ENCODE data around the gene NRXN2.

The NRXN2 gene

DNA sequence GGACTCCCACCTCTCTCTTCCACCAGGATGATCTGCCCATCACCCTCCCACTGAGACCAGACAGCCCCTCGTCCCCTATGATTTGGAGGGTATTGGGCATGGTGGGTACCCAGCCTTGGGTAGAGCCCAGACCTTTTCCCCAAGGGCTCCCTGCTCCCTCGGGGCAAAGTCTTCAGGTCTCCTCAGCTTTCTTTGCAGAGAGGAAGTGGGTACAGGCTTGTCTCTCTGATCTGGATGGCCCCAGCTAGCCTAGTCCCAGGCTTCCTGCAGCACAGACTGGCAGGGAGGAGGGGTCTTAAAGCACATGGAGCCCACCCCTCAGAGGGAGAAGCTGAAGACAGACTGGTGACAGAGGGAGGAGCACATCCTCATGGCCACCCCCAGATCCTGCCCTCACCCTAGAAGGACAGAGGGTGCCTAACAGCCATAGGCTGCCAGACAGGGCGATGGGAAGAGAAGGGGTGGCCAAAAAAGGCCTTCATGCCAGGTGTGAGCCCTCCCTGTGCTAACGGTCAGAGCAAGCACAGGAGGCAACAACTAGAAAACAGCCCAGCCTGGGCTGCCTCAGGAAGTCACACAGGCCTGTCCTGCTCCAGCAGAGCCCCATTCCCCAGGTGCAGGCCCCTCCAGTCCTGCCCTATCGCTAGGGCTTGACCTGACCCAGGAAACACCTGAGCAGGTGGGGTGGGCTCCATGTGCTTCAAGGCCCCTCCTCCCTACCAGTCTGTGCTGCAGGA, 101.5 kb downstream of the NRXN2 start:
- peak in 1 of 2 experiments; percentile 13 for DNase-seq

DNA sequence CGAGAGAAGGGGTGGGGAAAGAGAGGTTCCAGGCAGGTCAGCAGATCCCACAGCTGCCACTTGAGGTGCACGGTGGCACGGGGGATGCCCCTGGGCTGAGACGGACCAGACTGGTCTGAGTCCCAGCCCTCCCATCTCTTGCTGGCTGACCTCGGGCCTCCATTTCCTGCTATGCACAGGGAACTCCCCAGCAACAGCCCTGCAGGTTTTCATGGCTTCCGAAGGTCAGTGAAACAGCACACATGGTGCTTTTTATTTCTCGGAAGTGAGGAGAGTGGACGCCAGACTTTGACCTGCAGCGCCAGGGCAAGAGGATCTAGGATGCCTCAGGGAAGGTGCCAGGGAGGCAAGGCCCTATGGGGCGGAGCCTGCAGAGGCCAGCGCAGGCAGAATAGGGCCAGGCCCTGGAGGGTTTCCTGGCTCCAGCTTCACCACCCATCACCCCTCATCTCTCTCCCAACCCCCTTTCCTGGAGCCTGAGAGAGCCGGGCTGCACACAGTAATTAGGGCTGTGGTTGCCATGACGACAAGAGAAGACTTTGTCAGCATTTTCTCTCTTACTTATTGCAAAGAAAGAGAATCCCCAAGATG, 102.5 kb downstream of the NRXN2 start:
- no peak for DNase-seq

DNA sequence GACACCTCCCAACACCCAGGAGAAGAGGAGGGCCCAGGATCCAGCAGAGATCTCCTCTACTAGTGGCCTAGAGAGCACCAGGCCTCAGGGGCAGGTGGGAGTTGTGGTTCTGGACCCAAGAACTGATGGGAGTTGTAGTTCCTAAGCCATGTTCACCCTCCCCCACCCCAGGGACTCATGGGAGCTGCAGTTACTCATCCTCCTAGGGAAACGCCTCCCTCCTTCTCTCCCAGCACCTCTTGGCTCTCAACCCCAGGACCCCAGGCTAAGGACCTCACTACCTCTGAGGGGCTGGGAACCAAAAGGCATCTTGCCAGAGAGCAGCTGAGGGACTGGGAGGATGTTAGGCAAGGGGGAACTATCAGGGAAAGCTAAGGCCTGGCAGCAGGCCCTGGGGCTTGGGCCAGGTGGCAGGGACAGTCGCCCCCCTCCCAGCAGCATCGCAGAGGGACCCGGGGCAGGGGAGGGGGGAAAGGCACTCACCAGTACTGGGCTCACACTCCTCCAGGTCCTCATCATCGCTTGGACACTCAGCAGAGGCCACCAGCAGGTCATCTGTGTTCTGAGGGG, 103.1 kb downstream of the NRXN2 start:
- DNase-seq = peak; percentile 10 to 16

DNA sequence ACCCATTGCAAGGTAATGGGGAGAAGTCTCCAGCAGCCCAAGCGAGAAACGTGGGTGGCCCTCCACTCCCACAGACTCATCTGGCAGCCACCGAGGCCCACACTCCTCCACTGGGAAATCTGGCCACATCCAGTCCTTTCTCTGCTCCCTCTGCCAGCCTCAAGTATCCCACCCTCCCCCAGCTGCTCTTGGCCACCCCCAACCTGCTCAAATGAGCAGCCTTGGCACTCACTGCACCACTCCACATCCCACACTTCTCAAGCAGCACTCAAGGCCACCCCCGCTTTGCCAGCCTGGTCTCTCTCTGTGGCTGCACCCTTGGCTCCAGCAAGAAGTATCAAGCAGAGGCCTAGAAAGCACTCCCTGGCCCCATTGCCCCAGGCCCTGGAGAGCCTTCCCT, 103.8 kb downstream of the NRXN2 start:
- no peak for DNase-seq

DNA sequence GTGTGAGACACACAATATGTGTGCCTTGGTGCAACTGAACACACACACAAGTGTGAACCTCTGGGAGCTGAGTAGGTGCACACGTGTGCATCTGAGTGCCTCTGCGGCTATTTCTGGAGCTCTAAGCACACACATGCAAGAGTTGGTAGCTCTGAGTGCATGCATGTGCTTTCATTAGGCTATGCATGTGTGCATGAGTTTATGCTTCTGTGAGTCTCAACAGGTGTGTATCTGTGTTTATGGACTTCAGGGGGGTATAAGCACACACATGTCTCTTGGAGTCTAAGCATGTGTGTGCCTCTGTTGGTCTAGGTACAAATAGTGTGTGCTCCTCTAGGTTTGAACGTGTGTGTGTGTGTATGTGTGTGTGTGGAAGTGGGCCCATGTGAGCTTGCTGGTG, 106.2 kb downstream of the NRXN2 start:
- no peak for DNase-seq

DNA sequence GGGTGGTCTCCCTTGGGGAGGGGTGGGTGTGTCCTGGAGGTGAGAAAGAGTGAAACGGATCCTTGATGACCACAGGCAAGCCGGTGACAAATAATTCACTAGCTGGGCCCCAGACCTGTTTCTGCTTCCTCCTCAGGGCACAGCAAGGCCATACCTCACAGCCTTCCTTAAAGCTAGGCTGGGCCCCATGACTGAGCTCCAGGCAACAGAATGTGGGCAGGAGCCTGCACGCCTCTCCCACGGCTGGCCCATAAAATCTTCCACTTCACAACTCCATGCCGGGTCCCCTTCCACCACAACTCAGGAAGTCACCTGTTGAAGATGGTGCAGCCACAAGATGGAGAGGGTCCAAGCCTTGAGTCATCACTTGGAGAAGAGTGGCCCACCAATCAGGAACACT, 108.1 kb downstream of the NRXN2 start:
- peak; percentile 12 to 17 for DNase-seq

DNA sequence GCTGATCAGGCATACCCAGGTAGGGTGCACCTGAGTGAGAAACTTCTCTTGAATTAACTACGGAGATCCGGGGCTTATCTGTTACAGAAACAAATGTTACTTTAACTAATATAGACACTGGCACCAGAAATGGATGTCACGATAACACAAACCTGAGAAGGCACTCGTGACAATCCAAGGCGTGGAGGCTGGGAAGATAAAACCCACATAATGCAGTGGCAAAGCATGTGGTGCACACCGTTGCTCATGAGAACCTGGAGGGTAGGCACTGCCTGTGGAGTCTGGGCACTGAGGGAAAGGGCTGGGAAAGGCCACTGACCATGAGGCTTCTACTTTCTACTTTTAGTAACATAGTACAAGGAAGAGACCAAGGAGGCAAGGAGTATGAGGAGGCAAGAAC, 109.3 kb downstream of the NRXN2 start:
- no peak for DNase-seq

DNA sequence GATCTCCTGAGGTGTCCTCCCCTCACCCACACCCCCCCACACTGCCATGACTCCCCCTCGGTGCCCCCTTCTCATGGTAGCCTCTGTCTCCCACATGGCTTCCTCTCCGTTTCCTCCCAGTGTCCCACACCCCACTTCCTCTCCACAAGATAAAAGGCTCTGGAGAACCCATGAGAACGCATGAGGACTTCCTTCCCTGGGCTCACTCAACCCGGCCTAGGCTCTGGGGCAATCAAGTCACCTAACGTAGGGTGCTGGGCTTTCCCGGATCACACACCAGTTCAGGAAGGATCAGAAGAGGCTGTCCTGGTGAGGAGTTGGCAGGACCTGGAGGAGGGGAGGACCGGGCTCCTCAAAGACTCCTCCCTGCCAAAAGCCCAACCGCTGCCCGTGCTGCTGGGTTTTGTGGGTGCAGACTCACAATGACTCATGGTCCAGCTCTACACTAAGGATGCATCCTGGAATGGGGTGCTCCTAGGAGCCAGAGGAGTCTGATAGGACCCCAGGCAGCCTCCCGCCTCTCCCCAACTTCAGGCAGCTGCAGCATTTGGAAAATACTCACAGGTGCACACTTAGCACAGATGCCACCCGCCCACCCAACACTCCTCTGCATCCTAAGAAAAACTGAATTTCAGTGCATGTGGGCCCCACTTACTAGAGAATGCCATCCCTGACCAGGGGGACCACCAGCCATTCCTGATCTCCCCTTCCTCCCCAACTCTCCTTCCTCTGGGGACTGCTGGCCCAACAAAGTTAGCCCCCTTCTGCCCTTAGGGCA, 110.9 kb downstream of the NRXN2 start:
- peak; percentile 86 to 89 for DNase-seq

DNA sequence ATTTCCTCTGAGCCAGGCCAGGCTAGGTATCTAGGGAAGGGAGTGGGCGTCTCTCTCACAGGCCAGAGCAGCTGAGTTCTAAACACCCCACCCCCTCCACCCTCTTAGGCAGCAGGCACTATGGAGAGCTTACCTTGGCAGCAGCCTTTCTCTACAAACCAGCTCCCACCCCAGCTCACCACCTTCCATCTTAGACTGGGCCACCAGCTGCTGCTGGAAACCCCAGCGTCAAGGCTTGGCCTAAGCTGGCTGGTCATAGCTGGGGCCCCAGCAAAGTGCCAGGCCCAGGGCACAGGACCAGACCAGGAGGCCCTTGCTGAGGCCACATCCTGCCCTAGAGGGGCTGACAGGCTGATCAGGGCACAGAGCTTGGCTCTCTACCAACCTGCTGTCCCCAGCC, 111.8 kb downstream of the NRXN2 start:
- DNase-seq = no peak

DNA sequence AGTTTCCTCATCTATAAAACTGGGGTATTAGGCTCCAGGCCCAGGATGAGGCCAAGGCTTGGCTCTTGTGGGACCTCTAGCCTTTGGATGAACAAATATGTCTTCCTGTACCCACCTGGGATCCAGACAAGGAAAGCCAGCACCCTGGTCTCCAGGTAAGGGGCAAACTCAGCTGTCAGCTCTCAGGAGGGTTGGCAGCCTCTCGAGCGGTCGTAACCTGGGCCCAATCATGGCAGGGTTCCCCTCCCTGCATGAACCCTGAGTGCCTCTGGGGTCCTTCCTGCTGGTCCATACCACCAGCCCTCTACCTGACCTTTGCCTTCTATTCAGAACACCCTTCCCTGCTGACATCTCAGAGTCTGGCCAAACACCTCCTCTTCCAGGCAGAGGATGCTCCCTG, 112.4 kb downstream of the NRXN2 start:
- DNase-seq = no peak

DNA sequence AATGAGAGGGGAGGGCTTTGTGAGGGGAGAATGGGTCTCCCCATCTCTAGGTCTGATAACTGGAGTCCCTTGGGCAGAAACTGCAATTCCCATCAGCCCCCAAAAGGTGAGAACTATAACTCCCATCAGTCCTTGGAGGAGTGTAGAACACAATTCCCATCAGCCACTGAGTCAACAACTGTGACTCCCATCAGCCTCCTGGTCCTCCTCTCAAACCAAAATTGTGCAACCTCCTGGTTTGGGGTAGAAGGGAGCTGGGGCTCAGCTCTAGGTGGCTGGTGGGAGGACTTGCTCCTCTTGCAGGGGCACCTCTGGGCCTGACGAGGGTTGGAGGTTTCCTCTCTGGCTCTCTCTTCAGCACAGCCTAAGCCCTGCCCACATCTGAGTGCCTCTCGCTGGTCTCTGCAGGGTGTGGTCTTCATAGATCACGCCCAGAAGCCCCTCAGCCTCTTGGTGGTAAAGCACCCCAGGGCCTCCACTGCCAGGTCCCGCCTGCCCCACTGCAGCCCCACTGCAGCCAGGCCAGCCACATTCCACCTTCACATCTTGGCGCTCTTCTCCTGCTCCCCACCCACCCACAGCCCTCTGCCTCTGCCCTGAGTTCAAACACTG, 113.5 kb downstream of the NRXN2 start:
- peak; percentile 71 to 76 for DNase-seq

DNA sequence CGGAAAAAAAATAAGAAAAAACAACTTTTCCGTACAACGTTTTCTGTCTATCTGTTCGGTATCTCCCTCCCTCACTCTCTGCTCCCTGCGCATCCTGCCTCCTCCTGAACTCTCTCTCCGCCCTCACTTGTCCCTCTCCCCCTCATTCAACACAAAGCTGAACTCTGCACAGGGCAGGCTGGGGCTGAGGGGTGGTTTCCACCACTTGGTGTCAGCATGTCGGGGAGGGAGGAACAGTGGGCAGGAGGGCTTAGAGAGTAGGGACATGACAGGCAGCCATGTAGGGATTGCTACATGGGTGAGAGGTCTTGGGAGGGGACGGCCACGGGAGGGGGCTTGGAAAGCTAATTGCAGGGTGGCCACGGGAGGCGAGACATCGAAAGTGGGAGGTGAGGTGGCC, 114.4 kb downstream of the NRXN2 start:
- no peak for DNase-seq

DNA sequence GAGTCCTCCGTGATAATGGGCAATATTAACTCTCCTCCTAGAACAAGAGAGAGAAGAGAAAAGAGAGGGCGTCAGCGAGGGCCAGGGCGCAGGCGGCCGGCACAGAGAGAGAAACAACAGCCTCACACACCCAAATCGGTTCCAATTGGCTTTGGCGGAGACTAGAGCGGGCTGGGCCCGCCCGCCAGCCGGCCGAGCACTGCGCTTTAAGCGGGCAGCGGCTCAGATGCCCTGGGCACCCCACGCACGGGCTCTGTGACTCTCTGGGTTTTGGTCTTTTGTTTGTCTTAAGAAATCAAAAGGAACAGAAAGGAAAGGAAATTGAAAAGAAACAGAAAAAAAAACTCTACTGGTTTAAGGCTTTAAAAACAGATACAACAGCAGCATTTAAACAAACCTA, 115.0 kb downstream of the NRXN2 start:
- no peak for DNase-seq

DNA sequence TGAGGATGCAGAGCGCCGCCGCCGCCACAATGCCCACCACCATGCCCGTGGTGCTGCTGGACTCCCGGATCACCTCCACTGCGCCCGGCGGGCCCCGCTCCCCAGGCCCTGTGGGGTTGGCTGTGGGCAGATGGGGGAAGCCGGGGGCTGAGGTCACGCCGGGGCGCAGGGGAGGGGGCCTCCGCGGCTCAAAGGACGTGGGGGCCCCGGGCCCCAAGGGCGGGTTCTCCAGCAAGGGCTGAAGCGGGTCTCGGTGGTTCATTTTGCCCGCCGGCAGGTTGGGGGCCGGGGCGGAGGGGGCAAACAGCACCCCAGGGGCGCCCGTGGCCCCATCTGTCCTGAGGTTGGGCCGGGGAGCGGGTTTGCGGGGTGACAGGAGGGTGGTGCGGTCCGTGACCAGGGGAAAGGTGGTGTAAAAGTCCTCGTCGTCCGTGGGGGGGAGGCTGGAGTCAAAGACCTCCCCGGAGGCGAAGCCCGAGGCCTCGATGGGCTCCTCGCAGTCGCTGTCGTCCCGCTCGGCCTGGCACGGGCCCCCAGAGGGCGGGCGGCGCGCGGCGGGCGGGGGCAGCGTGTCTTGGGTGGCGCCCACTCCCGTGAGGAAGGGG, 115.5 kb downstream of the NRXN2 start:
- no peak for DNase-seq

DNA sequence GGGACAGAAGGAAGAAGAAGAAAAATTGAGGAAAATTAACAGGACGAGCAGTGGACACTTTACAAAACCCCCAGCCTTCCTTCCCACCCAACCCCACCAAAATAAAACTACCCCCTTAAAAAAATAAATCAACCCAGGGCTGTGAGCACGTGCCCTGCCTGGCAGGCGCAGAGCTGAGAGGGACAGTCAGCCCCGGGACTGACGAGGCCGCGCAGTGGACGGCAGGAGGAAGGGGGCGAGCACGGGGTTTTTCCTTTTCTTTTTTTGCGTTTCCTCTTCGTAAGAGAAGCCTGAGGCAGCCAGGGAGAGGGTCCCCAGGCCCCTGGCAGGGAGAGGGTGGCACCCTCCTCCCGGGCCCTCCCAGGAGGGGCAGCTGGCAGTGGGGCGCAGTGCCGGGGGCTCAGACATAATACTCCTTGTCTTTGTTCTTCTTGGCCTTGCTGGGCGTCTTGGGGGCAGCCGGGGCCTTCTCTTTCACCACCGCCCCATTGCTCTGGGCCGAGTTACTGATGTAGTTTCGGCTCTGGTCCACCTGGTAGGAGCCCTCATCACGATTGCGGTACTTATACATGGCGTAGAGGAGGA, 116.1 kb downstream of the NRXN2 start:
- DNase-seq = no peak

DNA sequence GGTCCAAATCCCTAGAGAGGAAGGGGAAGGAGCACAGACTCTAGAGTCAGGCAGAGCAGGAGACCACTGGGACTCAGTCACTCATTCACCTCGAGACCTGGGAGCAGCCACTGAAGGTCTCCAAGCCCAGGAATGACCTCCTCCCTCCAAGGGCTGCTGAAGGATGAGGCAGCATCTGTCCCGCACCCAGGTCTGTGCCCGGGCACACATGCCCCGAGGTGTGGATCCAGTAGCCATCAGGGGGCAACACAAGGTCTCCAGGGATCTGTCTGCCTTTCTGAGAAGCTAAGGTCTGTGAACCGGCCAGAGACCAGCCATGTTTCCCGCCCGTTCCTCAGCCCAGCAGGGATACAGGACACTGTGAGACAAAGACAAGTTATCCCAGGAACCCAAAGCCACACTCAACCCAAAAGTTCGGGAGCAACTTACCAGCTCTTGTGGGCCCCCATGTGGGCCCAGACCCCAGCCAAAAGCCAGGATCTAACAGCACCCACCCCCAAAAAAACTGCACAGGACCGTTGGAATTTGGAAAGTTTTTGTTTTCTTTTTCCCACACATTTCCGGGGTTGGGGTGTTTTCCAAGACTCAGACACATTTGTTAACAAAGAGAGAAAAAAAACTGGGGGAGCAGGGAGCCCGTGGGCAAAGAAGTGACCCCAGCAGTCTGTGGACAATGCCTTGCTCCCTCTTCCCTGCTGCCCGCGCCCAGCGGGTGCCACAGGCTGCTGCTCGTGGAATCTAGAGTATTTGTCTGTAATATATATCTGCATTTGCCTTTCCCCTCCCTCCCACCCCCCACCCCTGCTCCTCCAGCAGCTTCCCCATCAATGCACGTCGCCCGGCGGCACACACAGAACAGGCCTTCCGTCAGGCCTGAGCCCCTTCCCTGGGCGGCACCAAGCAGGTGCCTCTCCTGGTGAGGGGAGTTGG, 117.1 kb downstream of the NRXN2 start:
- DNase-seq = no peak

DNA sequence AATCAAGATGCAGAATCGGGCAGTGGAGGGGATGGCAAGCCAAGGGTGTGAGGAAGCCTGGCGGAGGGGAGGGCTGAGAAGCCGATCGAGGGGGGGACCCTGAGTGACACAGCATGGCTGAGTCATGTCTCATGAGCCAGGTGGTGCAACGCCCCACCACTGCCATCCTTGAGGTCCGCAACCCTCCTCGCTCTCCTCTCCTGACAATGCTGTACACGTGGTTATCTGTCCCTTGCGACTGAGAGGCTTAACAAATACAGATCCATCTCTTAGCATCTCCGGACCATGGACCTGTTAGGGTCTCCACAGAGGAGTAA, 117.8 kb downstream of the NRXN2 start:
- DNase-seq = no peak

DNA sequence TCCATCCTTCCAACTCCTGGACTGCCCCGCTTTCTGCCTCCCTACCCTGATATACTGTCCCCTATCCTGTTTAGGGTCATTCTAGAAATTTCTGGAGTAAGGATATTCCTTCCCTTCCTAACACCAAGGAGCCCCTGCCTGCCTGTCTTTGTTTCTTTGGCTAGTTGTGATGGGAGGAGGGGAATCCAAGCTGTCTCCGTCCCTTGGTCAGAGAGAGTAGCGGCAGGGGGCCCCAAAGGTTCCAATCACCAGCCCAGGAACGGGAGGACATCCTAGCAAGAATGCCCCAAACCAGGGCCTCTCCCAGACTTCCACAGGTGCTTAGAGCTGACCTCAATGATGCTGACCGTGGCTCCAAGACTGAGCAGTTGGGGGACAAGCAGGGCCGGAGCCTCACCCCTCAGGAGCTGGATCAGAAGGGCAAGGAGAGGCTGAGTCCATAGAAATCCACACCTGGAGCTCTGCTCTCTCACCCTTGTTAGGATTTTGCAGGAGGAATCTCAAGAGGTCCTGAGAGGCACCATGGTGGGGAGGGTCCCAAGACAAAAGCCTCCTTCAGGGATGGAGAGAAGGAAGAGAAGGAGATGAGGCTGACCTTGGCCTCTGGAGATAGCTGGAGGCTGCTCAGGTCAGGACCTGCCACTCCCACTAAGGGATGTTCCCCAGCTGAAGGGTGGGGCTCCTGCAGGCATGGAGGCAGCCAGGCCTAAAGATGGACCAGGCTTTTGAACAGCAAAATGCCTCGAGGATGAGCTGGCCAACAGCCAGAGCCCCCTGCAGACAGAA, 118.3 kb downstream of the NRXN2 start:
- no peak for DNase-seq

DNA sequence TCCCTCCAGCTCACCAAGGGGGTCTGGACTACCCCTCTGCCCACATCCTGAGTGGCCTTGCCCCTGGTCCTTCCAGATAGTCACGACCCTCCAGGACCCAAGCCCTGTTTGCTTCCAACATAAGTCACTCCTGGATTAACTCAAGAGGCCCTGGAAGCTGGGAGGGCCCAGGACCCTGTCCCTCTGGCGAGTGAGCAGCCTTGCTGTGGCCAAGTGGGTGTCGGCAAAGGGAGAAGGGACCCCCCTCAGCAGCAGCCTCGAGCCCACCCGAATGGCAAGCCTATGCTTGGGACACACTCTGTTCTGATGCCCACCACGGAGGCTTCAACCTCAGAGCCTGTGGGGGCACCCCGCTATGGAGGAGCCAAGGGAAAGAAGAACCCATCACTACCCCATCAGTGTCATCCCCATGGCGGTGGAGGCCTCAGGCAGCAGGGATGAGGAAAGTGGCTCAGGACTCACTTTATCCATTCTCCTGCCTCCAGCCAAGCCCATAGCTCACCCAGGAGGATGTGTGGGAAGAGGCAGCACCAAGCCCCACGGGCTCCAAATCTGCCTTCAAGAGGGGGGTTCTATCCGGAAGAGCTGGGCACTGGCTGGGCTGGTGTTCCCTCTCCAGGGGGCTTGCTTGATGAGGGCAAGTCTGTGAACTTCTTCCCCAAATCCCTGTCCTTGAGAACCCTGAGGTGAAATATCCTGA, 119.4 kb downstream of the NRXN2 start:
- no peak for DNase-seq

DNA sequence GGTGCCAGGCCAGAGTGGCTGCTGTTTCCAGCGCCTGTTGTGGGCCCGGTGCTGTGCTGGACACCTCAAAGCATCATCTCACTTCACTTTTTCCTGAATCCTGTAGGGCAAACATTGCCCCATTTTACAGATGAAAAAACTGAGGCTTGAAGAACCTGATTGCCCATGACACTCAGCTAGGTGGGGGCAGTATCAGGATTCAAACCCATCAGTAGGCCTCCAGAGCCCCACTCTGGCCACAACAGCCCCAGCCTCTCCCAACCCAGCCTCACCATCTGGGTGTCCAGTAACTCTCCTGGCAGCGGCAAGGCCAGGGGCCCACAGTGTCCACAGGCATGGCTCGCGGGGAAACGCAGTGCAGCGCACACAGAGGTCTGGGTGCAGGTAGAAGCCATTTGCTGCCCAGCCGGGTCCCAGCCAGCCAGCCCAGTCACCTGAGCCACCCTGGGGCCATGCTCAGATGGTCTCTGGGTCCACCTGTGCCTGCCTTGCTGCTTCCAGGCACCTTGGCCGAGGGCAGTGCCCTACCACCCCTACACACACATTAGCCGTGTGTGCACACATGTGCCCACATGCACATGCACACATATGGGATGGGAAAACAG, 120.4 kb downstream of the NRXN2 start:
- DNase-seq = no peak

All from Kasumi-1 (cell line).